ENCODE data around the gene CHMP4A.

The CHMP4A gene

GRCh38 chr14:24177041-24177825, 36.1 kb downstream of the CHMP4A start:
- DNase-seq = no peak

GRCh38 chr14:24176599-24176998, 36.7 kb downstream of the CHMP4A start:
- no peak for DNase-seq

GRCh38 chr14:24172871-24173281, 40.4 kb downstream of the CHMP4A start:
- DNase-seq = no peak

GRCh38 chr14:24172261-24172860, 40.9 kb downstream of the CHMP4A start:
- peak; percentile 3 for DNase-seq

- peak; percentile 95 for DNase-seq
These were observed 41.6 kb downstream of the CHMP4A start, which contains the start of gene REC8 for GRCh38 chr14:24171422-24172260. REC8 (plus strand) TSS chr14:24172080; CDS start chr14:24172553, 473 bp downstream.

- no peak for DNase-seq
These were observed 45.7 kb downstream of the CHMP4A start for GRCh38 chr14:24167469-24168114.

GRCh38 chr14:24165785-24166184, 47.5 kb downstream of the CHMP4A start:
- DNase-seq = no peak

GRCh38 chr14:24164518-24164991, 48.7 kb downstream of the CHMP4A start:
- DNase-seq = no peak

- DNase-seq = no peak
These were observed 51.2 kb downstream of the CHMP4A start for GRCh38 chr14:24162093-24162492.

GRCh38 chr14:24160850-24161804, 52.2 kb downstream of the CHMP4A start, which contains the start of gene IRF9:
IRF9 (plus strand) TSS chr14:24161265; CDS start chr14:24162145, 880 bp downstream.
- peak; percentile 85 for DNase-seq

GRCh38 chr14:24160499-24160849, 52.8 kb downstream of the CHMP4A start:
- no peak for DNase-seq

- DNase-seq = no peak
These were observed 53.4 kb downstream of the CHMP4A start for GRCh38 chr14:24159777-24160498.

All from NCI-H510A (cell line).